BLaER1 (cell line): ENCODE results near the gene SGK1.
A peak's percentile ranks its signal among the peaks of the same experiment; 100 is the strongest.
"Not testable (repeated sequence)": the region's sequence is repeated elsewhere in the genome, so short reads cannot be mapped to it uniquely, and the experiment has no call there.

Source experiments
- H3K27ac ChIP-seq: shearing (Covaris generic); formaldehyde crosslinking; 2 replicates; pipeline ENCODE4 v1.8.1; 2022
- H3K27me3 ChIP-seq: shearing (Covaris generic); formaldehyde crosslinking; 2 replicates; pipeline ENCODE4 v1.8.1; 2022
- H3K36me3 ChIP-seq: shearing (Covaris generic); formaldehyde crosslinking; 2 replicates; pipeline ENCODE4 v1.8.1; 2022
- H3K4me1 ChIP-seq: shearing (Covaris generic); formaldehyde crosslinking; 2 replicates; pipeline ENCODE4 v1.8.1; 2022
- H3K4me2 ChIP-seq: shearing (Covaris generic); formaldehyde crosslinking; 2 replicates; pipeline ENCODE4 v1.8.1; 2022
- H3K4me3 ChIP-seq: shearing (Covaris generic); formaldehyde crosslinking; 2 replicates; pipeline ENCODE4 v1.8.1; 2022
- H3K9ac ChIP-seq: shearing (Covaris generic); formaldehyde crosslinking; 2 replicates; pipeline ENCODE4 v1.8.1; 2022
- H3K9me3 ChIP-seq: shearing (Covaris generic); formaldehyde crosslinking; 2 replicates; pipeline ENCODE4 v1.8.1; 2022
- H4K20me1 ChIP-seq: shearing (Covaris generic); formaldehyde crosslinking; 2 replicates; pipeline ENCODE4 v1.8.1; 2022
- Cebpa-rat ChIP-seq: shearing (Covaris generic); IDR thresholded peaks from 2 replicates; pipeline ENCODE4 v1.8.1; 2022

The SGK1 gene

GRCh38 chr6:134238006-134238405 lies 79.9 kb downstream of the SGK1 start:
- Histone ChIP-seq H3K36me3 (peaks cover 9% of the 10 kb centered on the region; the same call in 1 of the 2 replicates), H3K9ac (no peak overlapping the region), H3K4me1 (no peaks in the 10 kb centered on the region; the same call in 1 of the 2 replicates), H3K4me2 (no peak overlapping the region), H3K9me3 (no peaks in the 10 kb centered on the region), H3K27me3 (no peaks in the 10 kb centered on the region), H4K20me1 (no peaks in the 10 kb centered on the region), H3K4me3 (no peak overlapping the region), H3K27ac (no peak overlapping the region)
- TF ChIP-seq Cebpa-rat: no peak

GRCh38 chr6:134235937-134236751 lies 81.8 kb downstream of the SGK1 start:
- Histone ChIP-seq H3K27ac (no peak overlapping the region), H3K9me3 (no peaks in the 10 kb centered on the region), H3K4me2 (no peak overlapping the region), H3K36me3 (peaks cover 9% of the 10 kb centered on the region; the same call in 1 of the 2 replicates), H3K27me3 (no peaks in the 10 kb centered on the region), H4K20me1 (no peaks in the 10 kb centered on the region), H3K4me1 (no peaks in the 10 kb centered on the region; the same call in 1 of the 2 replicates), H3K4me3 (no peak overlapping the region), H3K9ac (no peak overlapping the region)
- no peak for TF ChIP-seq Cebpa-rat

GRCh38 chr6:134235334-134235733 lies 82.6 kb downstream of the SGK1 start:
- not testable (repeated sequence) for H3K9ac ChIP-seq, H3K27ac ChIP-seq, H3K9me3 ChIP-seq, H4K20me1 ChIP-seq, H3K4me3 ChIP-seq, H3K4me2 ChIP-seq, H3K4me1 ChIP-seq, H3K36me3 ChIP-seq, H3K27me3 ChIP-seq

- Histone ChIP-seq H3K9ac (no peak overlapping the region), H4K20me1 (no peaks in the 10 kb centered on the region), H3K9me3 (no peaks in the 10 kb centered on the region), H3K4me2 (no peak overlapping the region), H3K27ac (no peak overlapping the region), H3K27me3 (no peaks in the 10 kb centered on the region), H3K36me3 (peaks cover 9% of the 10 kb centered on the region; the same call in 1 of the 2 replicates), H3K4me3 (no peak overlapping the region), H3K4me1 (peaks cover 10% of the 10 kb centered on the region)
- no peak for TF ChIP-seq Cebpa-rat
These were observed 84.5 kb downstream of the SGK1 start for GRCh38 chr6:134233180-134233955.

GRCh38 chr6:134230940-134231339 lies 87.0 kb downstream of the SGK1 start:
- Histone ChIP-seq H4K20me1 (no peaks in the 10 kb centered on the region), H3K27ac (no peak overlapping the region), H3K36me3 (no peaks in the 10 kb centered on the region; the same call in 1 of the 2 replicates), H3K27me3 (no peaks in the 10 kb centered on the region), H3K9me3 (no peaks in the 10 kb centered on the region), H3K9ac (no peak overlapping the region), H3K4me2 (no peak overlapping the region), H3K4me1 (peaks cover 10% of the 10 kb centered on the region), H3K4me3 (no peak overlapping the region)
- no peak for TF ChIP-seq Cebpa-rat

- Histone ChIP-seq H4K20me1 (no peaks in the 10 kb centered on the region), H3K4me3 (no peak overlapping the region), H3K9me3 (no peaks in the 10 kb centered on the region), H3K27ac (no peak overlapping the region), H3K4me1 (peaks cover 10% of the 10 kb centered on the region), H3K36me3 (no peaks in the 10 kb centered on the region; the same call in 1 of the 2 replicates), H3K4me2 (peak overlapping the region; percentile 8; the same call in 1 of the 2 replicates), H3K27me3 (no peaks in the 10 kb centered on the region), H3K9ac (no peak overlapping the region)
- no peak for TF ChIP-seq Cebpa-rat
These were observed 87.7 kb downstream of the SGK1 start for GRCh38 chr6:134230087-134230700.

- no peaks in the 10 kb centered on the region for H3K27me3 ChIP-seq
- no peaks in the 10 kb centered on the region for H3K9me3 ChIP-seq
- no peaks in the 10 kb centered on the region for H4K20me1 ChIP-seq
- peaks cover 3% of the 10 kb centered on the region; the same call in 1 of the 2 replicates for H3K36me3 ChIP-seq
- H3K27ac ChIP-seq: no peak overlapping the region
- TF ChIP-seq Cebpa-rat: no peak
- H3K4me3 ChIP-seq: no peak overlapping the region
- H3K9ac ChIP-seq: no peak overlapping the region
- no peak overlapping the region for H3K4me2 ChIP-seq
- peaks cover 10% of the 10 kb centered on the region for H3K4me1 ChIP-seq
These were observed 88.4 kb downstream of the SGK1 start for GRCh38 chr6:134229520-134229919.

GRCh38 chr6:134223796-134224420 lies 94.0 kb downstream of the SGK1 start:
- Histone ChIP-seq H3K27ac (no peak overlapping the region), H3K9ac (no peak overlapping the region), H3K4me1 (no peaks in the 10 kb centered on the region), H4K20me1 (no peaks in the 10 kb centered on the region), H3K36me3 (peaks cover 11% of the 10 kb centered on the region), H3K4me3 (no peak overlapping the region), H3K4me2 (no peak overlapping the region), H3K27me3 (no peaks in the 10 kb centered on the region), H3K9me3 (peaks cover 6% of the 10 kb centered on the region; the same call in 1 of the 2 replicates)
- TF ChIP-seq Cebpa-rat: no peak

GRCh38 chr6:134221250-134221649 lies 96.7 kb downstream of the SGK1 start:
- peaks cover 7% of the 10 kb centered on the region; the same call in 1 of the 2 replicates for H3K9me3 ChIP-seq
- peaks cover 20% of the 10 kb centered on the region for H3K36me3 ChIP-seq
- H3K4me2 ChIP-seq: no peak overlapping the region
- H3K4me3 ChIP-seq: no peak overlapping the region
- H3K4me1 ChIP-seq: peaks cover 12% of the 10 kb centered on the region; the same call in 1 of the 2 replicates
- no peaks in the 10 kb centered on the region for H3K27me3 ChIP-seq
- H3K27ac ChIP-seq: no peak overlapping the region
- no peak for TF ChIP-seq Cebpa-rat
- no peak overlapping the region for H3K9ac ChIP-seq
- H4K20me1 ChIP-seq: no peaks in the 10 kb centered on the region
